HepG2 (cell line): ENCODE measurements around the gene CHEK2. TPM values are rescaled to one million over a fixed set of nuclear protein-coding genes. Genes with fewer than 3 reads are reported as not detected.
"Not testable (repeated sequence)": the region's sequence is repeated elsewhere in the genome, so short reads cannot be mapped to it uniquely, and the experiment has no call there.

Source experiments
- ATAC-seq: fragments of 200-7000 bp; cut with Tn5 transposase; 3 replicates; pipeline ENCODE4 v1.9.1; 2020; ENCODE audit warnings: mild to moderate bottlenecking, moderate library complexity
- BruUV-seq: library from RNA; stranded (reverse); fragments of 400-500 nt; replicated peaks from 2 replicates; lab custom pipeline; 2021; lab: Mats Ljungman, UMichigan
- CTCF ChIA-PET: fragments of 300-600 bp; formaldehyde crosslinking; extraction: SDS; loops from one replicate; lab custom pipeline; 2021; ENCODE audit warnings: low total read pairs, inconsistent platforms, low intra/inter-chr PET ratio; lab: Yijun Ruan, JAX
- POLR2A ChIA-PET: fragments of 350-600 bp; sonication (Branson Sonifier 250); formaldehyde crosslinking; loops from one replicate; lab custom pipeline; 2020; ENCODE audit warnings: antibody characterized with exemption, inconsistent platforms; lab: Yijun Ruan, JAX
- DNase-seq: peaks from one replicate; pipeline ENCODE4 v3.0.0-alpha.2; 2015; ENCODE audit warnings: low spot score
- FAIRE-seq: peaks from 3 replicates; lab custom pipeline; 2011; peaks lifted over from hg19 to GRCh38; lab: Jason Lieb, UNC
- H2AFZ ChIP-seq: one replicate; pipeline ENCODE4 v1.6.1; 2011; ENCODE audit warnings: low read length, inconsistent platforms
- H3K27ac ChIP-seq: fragments of 300-600 bp; 3 replicates; pipeline ENCODE4 v1.8.0; 2011; ENCODE audit warnings: mixed run types, mild to moderate bottlenecking, mixed read lengths, low read length, inconsistent platforms; ENCODE audit not compliant: insufficient read depth; ENCODE audit errors: extremely low read length
- H3K27me3 ChIP-seq, 2 experiments: fragments of 200-600 bp in 1 of 2; 2 replicates in 1 of 2; 3 replicates in 1 of 2; pipeline versions ENCODE4 v1.6.0 to v1.8.0; 2011; ENCODE audit warnings: low read length in 2 of 2, mild to moderate bottlenecking in 2 of 2, moderate library complexity in 2 of 2, inconsistent platforms in 1 of 2; ENCODE audit not compliant: insufficient read depth in 2 of 2, control insufficient read depth in 1 of 2
- H3K36me3 ChIP-seq, 2 experiments: fragments of 200-600 bp in 1 of 2; replicated peaks in 1 of 2; 2 replicates in 1 of 2; 3 replicates in 1 of 2; pipeline versions ENCODE4 v1.5.1 to v1.8.0; 2011; ENCODE audit warnings: low read length in 2 of 2, inconsistent platforms in 1 of 2; ENCODE audit not compliant: insufficient read depth in 2 of 2, control insufficient read depth in 1 of 2
- H3K4me1 ChIP-seq: 2 replicates; pipeline ENCODE4 v1.5.1; 2012; ENCODE audit warnings: low read length, inconsistent platforms; ENCODE audit not compliant: insufficient read depth
- H3K4me2 ChIP-seq: 2 replicates; pipeline ENCODE4 v1.6.0; 2011; ENCODE audit warnings: low read depth, low read length, inconsistent platforms
- H3K4me3 ChIP-seq, 3 experiments: fragments of 200-600 bp in 1 of 3; sonication (generic), shearing (Covaris generic) in 1 of 3; replicated peaks in 1 of 3; 2 replicates each; pipeline ENCODE4 v1.5.1; 2011 to 2016; ENCODE audit warnings: low read length in 3 of 3, inconsistent platforms in 2 of 3, low read depth in 2 of 3, mild to moderate bottlenecking in 2 of 3, control low read depth in 1 of 3, mixed read lengths in 1 of 3; ENCODE audit not compliant: insufficient read depth in 1 of 3
- H3K79me2 ChIP-seq: one replicate; pipeline ENCODE4 v1.6.1; 2011; ENCODE audit warnings: low read length, inconsistent platforms; ENCODE audit not compliant: insufficient read depth
- H3K9ac ChIP-seq: 2 replicates; pipeline ENCODE4 v1.6.0; 2011; ENCODE audit warnings: mild to moderate bottlenecking, low read depth, low read length, inconsistent platforms; ENCODE audit not compliant: insufficient read depth
- H3K9me3 ChIP-seq: 2 replicates; pipeline ENCODE4 v1.5.1; 2012; ENCODE audit warnings: mild to moderate bottlenecking, low read length
- H4K20me1 ChIP-seq: 2 replicates; pipeline ENCODE4 v1.6.0; 2011; ENCODE audit warnings: inconsistent platforms, mild to moderate bottlenecking, low read length, moderate library complexity; ENCODE audit not compliant: insufficient read depth
- ARID5B ChIP-seq: IDR thresholded peaks from 2 replicates; pipeline ENCODE4 v1.4.0; 2020; ENCODE audit warnings: mild to moderate bottlenecking, missing genetic modification reagents
- GMEB1 ChIP-seq: sonication (generic); formaldehyde crosslinking; IDR thresholded peaks from 2 replicates; pipeline ENCODE4 v1.5.1; 2020; ENCODE audit warnings: missing genetic modification reagents, mild to moderate bottlenecking, borderline replicate concordance
- HMG20A ChIP-seq: IDR thresholded peaks from 2 replicates; pipeline ENCODE4 v1.6.1; 2016; ENCODE audit warnings: borderline replicate concordance
- SRSF1 ChIP-seq: fragments of 200-400 bp; formaldehyde crosslinking; optimal IDR thresholded peaks from 2 replicates; pipeline ENCODE3; 2017; ENCODE audit warnings: mild to moderate bottlenecking, low read depth, low read length, moderate library complexity
- TBX3 ChIP-seq: fragments of 450-650 bp; IDR thresholded peaks from 2 replicates; pipeline ENCODE4 v1.6.1; 2017; ENCODE audit warnings: antibody characterized with exemption, mild to moderate bottlenecking, inconsistent platforms, borderline replicate concordance
- TIGD3 ChIP-seq: sonication (generic); formaldehyde crosslinking; IDR thresholded peaks from 2 replicates; pipeline ENCODE4 v1.5.1; 2020; ENCODE audit warnings: mild to moderate bottlenecking, missing genetic modification reagents, borderline replicate concordance
- TOE1 ChIP-seq: sonication (generic); formaldehyde crosslinking; IDR thresholded peaks from 2 replicates; pipeline ENCODE4 v1.4.0; 2020; ENCODE audit warnings: mild to moderate bottlenecking, missing genetic modification reagents
- ZNF704 ChIP-seq: sonication (generic); formaldehyde crosslinking; IDR thresholded peaks from 2 replicates; pipeline ENCODE4 v1.8.1; 2023; ENCODE audit warnings: mild to moderate bottlenecking, inconsistent platforms, moderate library complexity, missing genetic modification reagents, borderline replicate concordance
- ZNF773 ChIP-seq: sonication (generic); formaldehyde crosslinking; IDR thresholded peaks from 2 replicates; pipeline ENCODE4 v1.4.0; 2020; ENCODE audit warnings: missing genetic modification reagents, borderline replicate concordance
- WGBS: methylation state at CpG from one replicate; pipeline ENCODE4 v1.1.6; 2017; ENCODE audit warnings: low lambda C conversion rate; 5-methylcytosine and 5-hydroxymethylcytosine counted together
- in situ Hi-C: cut with HindIII; loops from 2 replicates; pipeline ENCODE4 v1.10.0; 2017; ENCODE audit warnings: low pct_unique_long_range_greater_than_20kb; ENCODE audit not compliant: extremely low pct_ligation_motif_present
- intact Hi-C: fragments of 100-400 bp; cut with micrococcal nuclease; formaldehyde crosslinking; loops from one replicate; pipeline ENCODE4 v1.10.0; 2022; ENCODE audit not compliant: unreplicated experiment
- polyA plus RNA-seq, 8 experiments: library from polyadenylated mRNA; depleted of rRNA in 3 of 8; stranded (reverse) in 7 of 8; unstranded in 1 of 8; fragments of >200 nt; fragmentation: Illumina TruSeq in 4 of 8; extraction: Trizol in 4 of 8; gene quantifications; 2 replicates each; pipeline versions ENCODE4 v1.2.1 to v1.2.3, GENCODE V29; 2011 to 2016; ENCODE audit warnings: low read depth in 4 of 8, missing spikeins in 1 of 8, mixed read lengths in 1 of 8; ENCODE audit not compliant: insufficient read depth in 1 of 8
- total RNA-seq, 5 experiments: library from RNA; depleted of rRNA; stranded (reverse); fragments of >200 nt; fragmentation: Illumina TruSeq; extraction: Trizol; gene quantifications; 2 replicates each; pipeline ENCODE4 v1.2.3, GENCODE V29; 2016; ENCODE audit warnings: low read depth in 1 of 5

Gene CHEK2
- total and polyA plus RNA-seq, 2 of the 13 experiments (the other 11 are each of a cell fraction or from before 2014, with no cell fraction given): 27.0 to 40.5 TPM

- TF ChIP-seq ARID5B (peak; percentile 76), HMG20A (CRISPR knock-in tag) (peak; percentile 63; the same call in 1 of the 2 replicates)
Measured at GRCh38 chr22:28680813-28681490, 60.7 kb downstream of the CHEK2 start (continued).

- H3K27me3 ChIP-seq, intact Hi-C loops, H3K36me3 ChIP-seq, ATAC-seq, in situ Hi-C loops, CTCF ChIA-PET, H3K9me3 ChIP-seq, BruUV-seq, FAIRE-seq, H4K20me1 ChIP-seq: not testable (repeated sequence)
- peak within 1 kb of the TSS; percentile 82 for H3K4me2 ChIP-seq
- H3K4me1 ChIP-seq: peaks cover 23% of the 10 kb centered on the region
- peak within 1 kb of the TSS; percentile 76 to 84 (median 84) for H3K4me3 ChIP-seq
- H2AFZ ChIP-seq: peak within 1 kb of the TSS; percentile 27
- H3K27ac ChIP-seq: peak within 1 kb of the TSS; percentile 71
- DNase-seq: peak; percentile 55
- peak within 1 kb of the TSS; percentile 83 for H3K9ac ChIP-seq
- WGBS: 5% methylated on average over 10 of the region's 101 CpGs
- POLR2A ChIA-PET: interaction anchor here (0.8 to 2.1 kb wide), 11 partner anchors 17 to 139 kb away, joined by 3 to 12 read pairs (median 4); partner anchors contain the start of genes CHEK2, HSCB and XBP1
- peaks cover 23% of the 10 kb centered on the region for H3K79me2 ChIP-seq
- TF ChIP-seq TBX3: peak; percentile 83
- 0 out of 2 replicates have a peak, but pooled peaks have one; percentile 42 for TF ChIP-seq ZNF704 (CRISPR knock-in tag)
- peak; percentile 38; the same call in 1 of the 2 replicates for TF ChIP-seq TOE1 (CRISPR knock-in tag)
- TF ChIP-seq TIGD3 (CRISPR knock-in tag): peak; percentile 58; the same call in 1 of the 2 replicates
- peak; percentile 26; the same call in 1 of the 2 replicates for TF ChIP-seq ZNF773 (CRISPR knock-in tag)
- peak; percentile 99 for TF ChIP-seq SRSF1
- peak; percentile 48; the same call in 1 of the 2 replicates for TF ChIP-seq GMEB1
Measured at GRCh38 chr22:28679611-28680287, 61.9 kb downstream of the CHEK2 start, which contains the start of gene TTC28. TSS of gene TTC28 (minus strand) at chr22:28679840. CDS start at chr22:28679723, 117 bp downstream.
